Left forelimb (tissue), 1 donor: Measurements from ENCODE around the gene LMX1A.
A peak's percentile ranks its signal among the peaks of the same experiment; 100 is the strongest.

Source experiments
- DNase-seq: peaks from one replicate; pipeline ENCODE4 v3.0.0-alpha.2; 2018; ENCODE audit warnings: low spot score

Gene LMX1A

GRCh38 chr1:165355977-165356811 is at the start of gene LMX1A:
TSS of gene LMX1A (minus strand) at chr1:165356715. CDS start at chr1:165355559, 1,156 bp downstream.
- peak; percentile 78 for DNase-seq

DNA sequence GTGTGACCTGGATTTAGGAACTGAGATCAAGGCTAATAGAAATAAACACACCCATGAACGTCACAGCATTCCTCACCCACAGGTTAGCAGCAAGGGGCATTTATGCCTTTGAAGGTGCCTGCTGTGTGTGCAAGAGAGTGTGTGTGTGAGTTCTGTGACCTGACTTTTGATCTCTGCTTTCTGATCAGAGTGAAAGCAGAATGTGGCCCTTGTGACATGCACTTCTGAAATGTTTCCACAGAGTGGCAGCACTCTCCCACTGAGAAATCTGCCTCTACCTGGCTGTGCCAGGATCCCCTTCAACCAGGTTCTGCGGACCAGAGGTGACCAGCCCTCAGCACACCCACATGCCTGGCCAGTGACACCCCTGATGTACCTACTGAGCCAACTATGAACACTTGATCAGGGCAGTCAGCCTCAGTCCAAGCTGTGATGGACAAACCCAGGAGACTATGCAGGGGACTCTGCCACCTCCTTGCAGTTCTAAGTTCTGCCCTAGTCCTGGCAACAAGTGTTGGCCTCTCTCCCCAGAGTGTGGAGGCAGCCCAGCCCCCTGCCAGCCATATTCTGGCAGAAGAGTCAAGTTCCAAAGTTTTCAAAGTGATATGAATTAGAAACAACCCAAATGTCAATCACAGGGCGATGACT is 47.4 kb upstream of the LMX1A start:
- no peak for DNase-seq

DNA sequence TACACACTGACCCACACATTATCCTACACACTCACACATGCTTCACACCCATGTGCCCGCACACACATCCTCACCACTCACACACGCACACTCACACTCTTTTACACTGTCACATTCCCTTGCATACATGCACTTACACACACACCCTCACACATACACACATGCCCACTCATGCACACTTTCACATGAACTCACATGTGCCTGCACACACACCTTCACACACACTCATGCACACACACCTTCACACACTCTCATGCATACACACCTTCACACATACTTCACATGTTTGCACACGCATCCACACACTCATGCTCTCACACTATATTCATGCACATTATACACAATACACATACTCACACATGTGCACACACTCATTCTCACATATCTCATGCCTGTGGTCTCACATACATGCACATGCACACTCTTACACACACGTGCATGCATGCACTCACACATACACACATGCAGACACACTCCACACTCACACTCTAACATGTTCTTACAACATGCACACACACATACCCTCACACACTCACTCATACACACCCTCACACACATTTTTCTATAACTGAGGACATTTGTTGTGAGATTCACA is 46.1 kb upstream of the LMX1A start:
- no peak for DNase-seq

GRCh38 chr1:165397944-165398343 is 41.4 kb upstream of the LMX1A start:
- DNase-seq, result no peak

DNA sequence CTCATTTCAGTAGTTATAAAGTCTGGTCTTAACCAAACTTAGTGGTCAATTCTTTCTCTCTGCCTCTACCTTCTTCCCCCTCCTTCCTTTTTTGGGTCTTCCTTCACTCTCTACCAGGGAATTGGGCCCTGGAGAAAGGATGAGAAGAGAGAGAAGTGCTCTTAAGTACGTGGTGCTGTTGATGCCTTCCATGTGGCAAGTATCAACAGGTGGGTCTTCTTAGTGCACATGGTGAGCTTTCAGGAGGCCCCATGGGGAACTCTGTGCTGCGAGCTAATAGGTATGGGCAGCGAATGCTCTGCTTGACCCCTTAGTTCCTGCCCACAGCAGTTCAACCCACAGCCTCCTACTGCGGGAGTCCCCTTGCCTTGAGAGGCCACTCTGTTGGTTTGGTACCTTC is 39.4 kb upstream of the LMX1A start:
- no peak for DNase-seq

- no peak for DNase-seq
These were observed 39.0 kb upstream of the LMX1A start for GRCh38 chr1:165395478-165395877.

- DNase-seq, result peak; percentile 91
These were observed 36.4 kb upstream of the LMX1A start for GRCh38 chr1:165392634-165393571.

DNA sequence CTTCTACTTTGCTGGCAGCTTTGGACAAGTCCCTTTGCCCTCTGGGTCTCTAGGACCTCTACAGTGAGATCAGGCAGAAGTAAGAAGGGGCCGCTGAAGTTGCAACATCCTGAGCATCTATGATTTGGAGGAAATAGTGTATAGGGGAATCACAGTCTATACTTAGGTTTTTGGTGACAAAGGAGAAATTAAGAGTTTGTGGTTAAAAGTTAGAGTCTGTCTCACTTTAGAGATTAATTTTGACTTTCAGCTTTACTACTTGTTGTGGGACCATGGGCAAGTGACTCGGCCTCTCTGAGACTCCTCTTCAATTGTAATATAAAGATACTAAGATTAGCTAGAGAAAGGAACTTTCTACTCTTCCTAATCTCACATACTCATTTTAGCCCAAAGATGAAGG is 33.1 kb upstream of the LMX1A start:
- no peak for DNase-seq

DNA sequence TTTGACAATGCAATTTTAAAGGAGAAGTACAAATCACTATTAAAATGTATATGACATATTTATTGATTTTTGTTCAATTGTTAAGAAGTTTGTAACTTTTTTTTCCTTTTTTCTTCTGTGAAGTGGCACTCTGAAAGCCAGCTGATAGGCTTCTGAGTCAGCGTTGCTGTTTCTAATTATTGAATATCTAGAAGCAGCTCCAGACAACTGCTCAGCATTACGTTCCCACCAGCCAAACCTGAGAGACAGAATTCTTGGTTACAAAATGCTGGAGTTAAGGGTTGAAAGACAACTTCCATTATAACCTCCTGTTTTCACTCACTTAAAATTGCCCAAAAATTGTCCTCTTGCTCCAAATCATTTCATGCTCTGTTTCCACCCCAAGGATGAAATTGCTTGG is 31.4 kb upstream of the LMX1A start:
- DNase-seq, result no peak

DNA sequence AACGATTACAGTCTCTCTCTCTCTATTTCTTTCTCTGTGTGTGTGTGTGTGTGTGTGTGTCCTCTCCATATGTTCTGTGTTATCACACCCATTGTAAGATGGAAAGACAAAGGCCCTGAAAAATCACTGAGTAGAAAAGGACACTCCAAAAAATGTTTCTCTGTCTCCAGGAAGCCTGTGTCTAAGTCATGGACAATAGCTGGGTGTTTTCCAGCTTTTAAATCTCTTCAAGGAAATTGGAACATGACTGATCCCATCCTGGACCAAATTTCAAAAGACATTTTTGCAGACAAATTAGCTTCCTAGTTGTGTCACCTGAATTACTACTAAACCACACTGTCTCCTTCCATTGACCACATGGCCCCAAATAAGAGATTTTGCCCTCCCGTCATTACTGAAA is 31.0 kb upstream of the LMX1A start:
- DNase-seq, result no peak

- DNase-seq, result no peak
These were observed 27.3 kb upstream of the LMX1A start for GRCh38 chr1:165383599-165384405.

GRCh38 chr1:165383067-165383466 is 26.6 kb upstream of the LMX1A start:
- DNase-seq, result no peak

DNA sequence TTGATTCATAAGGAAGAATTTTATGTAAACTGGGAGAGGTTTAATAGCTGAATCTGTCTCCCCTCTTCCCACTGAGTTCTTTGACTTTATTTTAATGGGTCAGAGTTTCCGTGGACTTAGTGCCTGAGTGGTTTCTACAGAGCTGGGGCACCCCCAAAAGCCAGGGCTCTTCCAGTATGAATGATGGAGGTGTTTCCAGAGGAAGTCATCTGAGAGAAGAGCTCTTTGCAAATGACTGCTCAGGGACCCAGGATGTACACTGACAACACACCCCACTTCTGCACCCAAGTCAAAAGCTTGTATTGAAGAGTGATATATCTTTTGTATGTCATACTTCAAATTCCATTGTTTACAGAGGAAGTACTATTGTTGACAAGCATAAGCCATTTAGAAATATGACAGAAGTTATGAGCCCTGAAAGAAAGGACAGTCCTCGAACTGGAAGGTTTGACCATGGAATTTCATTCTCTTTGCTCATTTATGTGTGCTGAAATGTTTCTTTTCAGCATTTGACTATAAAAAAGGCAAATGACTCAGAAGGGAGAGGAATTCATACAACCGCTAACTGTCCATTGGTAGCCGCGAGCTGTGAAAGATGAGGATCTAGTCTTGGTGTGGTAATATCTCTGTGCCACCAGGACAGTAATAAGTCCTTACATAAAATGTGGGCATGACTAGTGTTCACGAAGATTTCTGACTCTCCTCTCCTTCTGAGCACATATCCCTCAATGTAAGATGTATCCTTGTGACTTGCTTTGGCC is 25.4 kb upstream of the LMX1A start:
- no peak for DNase-seq

DNA sequence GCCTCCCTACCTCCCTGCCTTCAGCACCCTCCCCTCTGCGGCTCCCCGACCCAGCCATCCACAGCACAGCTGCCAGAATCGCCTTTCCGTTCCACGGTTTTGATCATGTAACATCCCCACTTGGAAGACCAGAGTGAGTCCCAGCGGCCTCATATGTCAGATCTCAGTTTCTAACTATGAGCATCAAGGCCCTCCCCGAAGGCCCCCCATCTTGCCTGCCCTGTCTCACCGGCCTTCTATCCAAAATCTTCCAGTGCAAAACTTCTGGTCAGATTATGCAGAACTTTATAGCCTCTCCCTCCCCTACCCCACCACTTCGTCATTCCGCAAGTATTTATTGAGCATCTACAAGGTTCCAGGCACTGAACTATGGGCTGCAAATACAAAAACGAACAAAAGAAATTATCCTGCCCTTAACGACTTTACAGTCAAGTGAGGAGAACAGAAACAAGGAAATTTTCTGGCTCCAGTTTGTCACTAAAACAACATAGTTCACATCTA is 20.3 kb upstream of the LMX1A start:
- no peak for DNase-seq

DNA sequence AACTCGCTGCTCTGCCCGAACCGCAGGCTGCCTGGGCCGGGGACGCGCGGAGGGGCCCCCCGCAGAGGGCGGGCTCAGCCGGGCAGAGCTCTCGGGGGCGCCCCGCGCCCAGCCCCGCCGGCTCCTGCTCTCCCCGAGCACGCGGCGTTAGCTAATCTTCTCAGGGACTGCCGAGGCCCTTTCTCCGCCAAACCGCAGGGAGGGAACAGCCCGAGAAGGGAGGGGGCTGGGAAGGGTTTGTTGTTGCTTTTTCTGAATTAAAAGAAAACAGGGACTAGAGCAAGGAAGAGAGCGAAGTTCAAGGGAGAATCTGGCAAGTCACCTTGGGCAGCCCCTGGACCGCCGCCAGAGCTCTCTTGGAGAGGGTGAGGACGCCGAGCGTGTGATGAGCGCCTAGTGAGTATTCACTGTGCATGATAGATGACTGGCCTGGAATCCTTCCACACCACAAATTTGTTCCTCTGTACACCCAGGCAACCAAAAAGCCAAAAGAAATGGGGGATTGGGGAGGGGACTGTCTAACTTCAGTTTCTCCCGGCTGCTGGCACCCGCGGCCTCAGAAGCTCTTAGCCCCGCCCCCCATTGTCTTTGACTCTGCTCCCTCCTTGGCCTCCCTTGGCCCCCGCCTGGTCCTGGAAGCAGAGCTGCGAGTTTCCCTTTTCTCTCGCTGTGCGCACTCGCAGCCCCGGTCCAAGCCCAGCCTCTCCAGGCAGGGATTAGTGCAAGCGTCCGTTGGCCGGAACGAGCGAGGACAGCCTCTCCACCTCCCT is 19.7 kb upstream of the LMX1A start:
- DNase-seq, result peak; percentile 95

- DNase-seq, result no peak
These were observed 19.1 kb upstream of the LMX1A start for GRCh38 chr1:165375623-165376022.

DNA sequence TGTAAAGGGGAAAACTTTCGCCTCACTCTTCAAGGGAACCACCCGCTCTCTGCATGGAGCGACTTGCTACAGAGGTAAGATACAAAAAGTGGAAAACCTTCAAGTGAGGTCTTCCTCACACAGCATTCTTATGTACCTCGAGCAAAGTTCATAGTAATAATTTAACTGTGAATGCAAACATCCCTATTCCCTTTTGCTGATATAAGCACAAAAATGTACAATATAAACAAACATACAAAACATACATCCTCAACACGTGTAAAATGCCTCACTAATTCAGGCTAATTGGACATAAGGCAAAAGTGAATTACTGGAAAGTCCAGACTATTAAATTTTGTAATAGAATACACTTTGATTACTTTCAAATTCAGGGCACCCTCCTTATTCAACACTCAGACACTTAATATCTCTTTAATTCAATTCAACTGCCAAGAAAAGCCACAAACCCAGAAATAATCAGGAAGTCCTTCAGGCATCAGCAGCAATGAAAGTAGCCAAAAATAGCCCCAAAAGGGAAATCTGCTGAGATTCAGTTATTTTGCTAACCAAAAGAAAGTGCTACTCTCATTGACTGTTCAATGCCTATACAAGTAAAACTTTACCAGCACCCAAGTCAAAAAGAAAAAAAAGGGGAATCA is 15.2 kb upstream of the LMX1A start:
- DNase-seq, result no peak

GRCh38 chr1:165369255-165369848 is 12.8 kb upstream of the LMX1A start:
- no peak for DNase-seq
